Omental fat pad (tissue), 4 donors: Measurements from ENCODE around the gene TAS1R1. TPM values are rescaled to one million over a fixed set of nuclear protein-coding genes. Genes with fewer than 3 reads are reported as not detected.

Source experiments
- ATAC-seq: fragments of 150-250 bp; one replicate; pipeline ENCODE4 v1.9.1; 2016; ENCODE audit warnings: mild to moderate bottlenecking, moderate library complexity; ENCODE audit not compliant: low FRiP score
- DNase-seq: peaks from one replicate; pipeline ENCODE4 v3.0.0-alpha.2; 2019; ENCODE audit warnings: low spot score
- total RNA-seq, 4 donors: library from RNA; depleted of rRNA; stranded (reverse); fragments of >200 nt; gene quantifications; one replicate each; pipeline ENCODE4 v1.1.0, GENCODE V29; 2016
- TF ChIP-seq, protein P1 (sequence below), 3 donors: fragments of 450-650 bp; IDR thresholded peaks; one replicate each; pipeline ENCODE4 v1.5.1; 2016 to 2017; ENCODE audit warnings: antibody characterized with exemption in 3 of 3, mild to moderate bottlenecking in 3 of 3, moderate library complexity in 2 of 3

The TAS1R1 gene
- total RNA-seq, 4 donors from 2014 or later: 0.19 TPM; not detected in 3

DNA sequence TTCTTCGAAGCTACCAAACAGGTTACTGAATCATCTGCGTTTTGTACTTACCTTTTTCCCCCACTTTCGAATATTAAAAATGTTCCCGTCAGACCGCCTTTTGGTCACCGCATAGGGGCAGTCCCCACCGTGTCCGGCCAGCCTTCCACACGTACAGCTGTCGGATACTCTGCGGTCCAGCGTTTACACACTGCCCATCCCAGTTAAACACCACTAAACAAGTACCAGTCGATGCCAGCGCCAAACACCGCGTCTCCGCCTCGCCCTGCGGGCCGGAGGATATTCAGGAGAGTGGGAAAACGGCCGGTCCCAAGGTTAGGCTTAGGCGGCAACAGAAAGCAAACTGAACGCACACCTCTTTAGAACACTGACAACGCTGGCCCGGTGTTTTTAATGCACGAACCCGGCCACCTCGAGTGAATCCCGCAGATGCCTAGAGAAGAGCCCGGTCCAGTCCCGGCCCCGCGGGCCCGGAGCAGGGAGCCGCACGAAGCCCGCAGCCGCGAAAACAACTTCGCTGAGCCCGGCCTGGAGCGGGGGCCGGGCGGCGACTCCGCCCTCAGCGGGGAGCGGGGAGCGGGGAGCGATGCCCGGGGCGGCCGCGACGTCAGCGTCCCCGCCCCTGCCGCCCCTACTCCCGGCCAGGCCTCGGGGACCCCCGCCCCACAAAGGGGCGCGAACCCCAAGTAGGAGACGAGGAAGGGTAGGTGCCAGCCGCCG, 57.7 kb downstream of the TAS1R1 start:
- TF ChIP-seq, protein P1, sequence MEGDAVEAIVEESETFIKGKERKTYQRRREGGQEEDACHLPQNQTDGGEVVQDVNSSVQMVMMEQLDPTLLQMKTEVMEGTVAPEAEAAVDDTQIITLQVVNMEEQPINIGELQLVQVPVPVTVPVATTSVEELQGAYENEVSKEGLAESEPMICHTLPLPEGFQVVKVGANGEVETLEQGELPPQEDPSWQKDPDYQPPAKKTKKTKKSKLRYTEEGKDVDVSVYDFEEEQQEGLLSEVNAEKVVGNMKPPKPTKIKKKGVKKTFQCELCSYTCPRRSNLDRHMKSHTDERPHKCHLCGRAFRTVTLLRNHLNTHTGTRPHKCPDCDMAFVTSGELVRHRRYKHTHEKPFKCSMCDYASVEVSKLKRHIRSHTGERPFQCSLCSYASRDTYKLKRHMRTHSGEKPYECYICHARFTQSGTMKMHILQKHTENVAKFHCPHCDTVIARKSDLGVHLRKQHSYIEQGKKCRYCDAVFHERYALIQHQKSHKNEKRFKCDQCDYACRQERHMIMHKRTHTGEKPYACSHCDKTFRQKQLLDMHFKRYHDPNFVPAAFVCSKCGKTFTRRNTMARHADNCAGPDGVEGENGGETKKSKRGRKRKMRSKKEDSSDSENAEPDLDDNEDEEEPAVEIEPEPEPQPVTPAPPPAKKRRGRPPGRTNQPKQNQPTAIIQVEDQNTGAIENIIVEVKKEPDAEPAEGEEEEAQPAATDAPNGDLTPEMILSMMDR (IDR thresholded peaks at IDR 0.05): no peak
- DNase-seq (peak; percentile 33), ATAC-seq (peak; percentile 65)

DNA sequence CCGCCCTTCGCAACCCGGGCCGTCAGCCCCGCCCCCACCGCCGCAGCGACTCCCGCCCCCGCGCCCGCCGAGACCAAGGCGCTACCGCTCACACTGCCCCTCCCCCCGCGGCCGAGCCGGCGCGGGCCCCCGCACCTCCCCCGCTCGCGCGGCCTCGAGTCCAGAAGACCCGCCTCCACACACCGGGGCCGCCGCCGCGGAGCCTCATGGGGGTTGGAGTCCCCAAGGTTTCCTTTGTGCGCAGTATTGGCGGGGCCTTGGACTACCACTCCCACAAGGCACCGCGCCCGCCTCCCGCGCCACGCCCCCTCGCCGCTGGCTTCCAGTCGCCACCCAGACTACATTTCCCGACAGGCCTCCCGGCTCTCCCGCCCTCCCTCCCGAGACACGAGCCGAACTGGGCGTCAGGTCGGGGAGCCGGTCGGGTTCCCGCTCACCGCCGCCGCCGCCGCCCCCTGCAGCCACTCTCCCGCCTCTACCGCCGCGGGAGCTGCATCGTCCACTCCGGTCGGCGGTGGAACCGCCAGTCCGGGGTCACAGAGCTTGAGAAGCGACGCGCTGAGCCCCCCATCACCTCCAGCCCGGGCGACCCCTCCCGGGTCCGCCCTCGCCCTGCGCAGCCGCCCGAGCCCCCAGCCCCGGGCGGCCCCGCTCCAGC, 58.4 kb downstream of the TAS1R1 start, which contains the start of gene PHF13:
Gene PHF13, plus strand, starts transcription at position 371 of the 658 bp plus-strand sequence. CDS start 336 bp downstream, outside the sequence.
- peak; percentile 96 for DNase-seq
- peak; percentile 97 for ATAC-seq
- TF ChIP-seq, protein P1 (IDR thresholded peaks at IDR 0.05): no peak

DNA sequence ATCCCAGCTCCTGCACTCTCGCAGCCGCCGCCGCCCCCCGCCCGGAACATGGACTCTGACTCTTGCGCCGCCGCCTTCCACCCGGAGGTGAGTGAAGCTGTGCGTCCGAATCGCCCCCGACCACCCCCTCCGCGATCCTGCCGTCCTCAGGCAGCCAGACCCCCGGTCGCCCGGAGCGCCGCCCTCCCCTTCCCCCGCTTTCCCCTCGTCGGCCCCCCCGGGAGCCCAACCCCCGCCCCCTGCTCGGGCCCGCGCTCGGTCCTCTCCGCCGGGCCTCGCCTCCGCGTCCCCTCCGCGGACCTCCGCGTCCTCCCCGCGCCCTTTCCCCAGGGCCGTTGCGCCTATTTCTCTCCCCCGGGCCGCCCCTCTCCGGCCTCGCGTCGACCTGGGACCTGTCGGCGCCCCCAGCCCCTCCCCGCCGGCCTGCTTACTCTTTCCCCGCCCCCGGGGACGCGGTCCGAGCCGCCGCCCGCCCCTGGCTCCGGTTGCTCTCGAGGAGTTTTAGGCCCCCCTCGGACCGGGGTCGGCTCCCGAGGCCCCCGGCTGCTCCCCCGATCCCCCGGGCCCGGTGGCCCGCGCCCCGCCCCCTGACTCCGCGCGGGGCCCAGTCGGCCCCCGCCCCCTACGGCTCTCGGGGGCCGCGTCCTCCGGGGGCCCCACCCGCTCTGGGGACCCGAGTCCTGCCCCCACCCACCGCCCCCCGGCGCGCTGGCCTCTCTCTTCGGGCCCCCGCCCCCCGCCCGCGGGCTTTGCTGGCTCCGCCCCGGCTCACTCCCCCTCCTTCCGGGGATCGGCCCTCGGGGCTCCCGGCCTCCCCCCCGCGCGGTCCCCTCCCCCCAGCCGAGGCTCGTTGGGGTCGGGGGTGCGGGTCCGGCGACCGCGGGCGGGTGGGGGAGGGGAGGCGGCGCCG, 59.2 kb downstream of the TAS1R1 start:
- peak; percentile 17 for ATAC-seq
- TF ChIP-seq, protein P1 (IDR thresholded peaks at IDR 0.05): no peak
- DNase-seq: no peak

DNA sequence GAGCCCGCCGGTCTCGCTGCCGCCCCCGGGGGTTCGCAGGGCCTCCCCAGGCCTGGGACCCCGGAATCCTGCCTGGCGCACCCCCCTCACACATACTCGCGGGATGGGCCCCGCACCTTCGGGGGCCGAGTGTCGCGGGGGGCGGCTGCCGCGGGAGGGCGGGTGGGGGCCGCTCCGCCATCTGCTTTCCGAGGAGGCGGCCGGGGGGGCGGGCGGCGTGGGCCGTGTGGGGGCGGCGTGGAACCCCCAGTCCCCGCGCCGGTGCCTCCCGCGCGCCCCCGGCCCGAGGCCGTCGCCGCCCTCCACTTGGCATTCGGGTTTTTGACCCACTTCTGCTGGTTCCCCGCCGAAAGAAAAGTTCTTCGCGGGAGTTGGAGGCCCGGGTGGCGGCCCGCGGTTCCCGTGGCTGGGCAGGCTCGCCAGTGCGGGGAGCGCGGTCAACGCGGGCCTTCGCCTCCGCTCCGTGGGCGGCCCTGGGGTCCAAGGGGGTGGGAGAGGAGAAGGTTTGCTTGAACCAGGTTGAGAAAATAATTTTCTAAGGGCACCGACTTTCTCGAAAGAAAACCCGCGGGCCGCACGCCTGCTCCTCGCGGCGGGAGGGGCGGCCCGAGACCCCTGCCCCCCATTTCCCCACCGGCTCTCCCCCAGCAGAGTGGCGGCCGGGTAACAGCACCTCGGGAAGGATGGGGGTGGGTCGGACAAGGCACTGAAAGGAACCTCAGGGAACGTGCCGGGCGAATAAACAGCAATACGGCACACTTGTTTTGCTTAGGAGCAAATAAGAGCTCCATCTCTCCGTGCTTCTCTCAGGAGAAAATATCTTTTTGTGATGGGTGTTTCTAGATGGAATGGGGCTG, 60.0 kb downstream of the TAS1R1 start:
- DNase-seq: no peak
- ATAC-seq: no peak
- TF ChIP-seq, protein P1 (IDR thresholded peaks at IDR 0.05): no peak

DNA sequence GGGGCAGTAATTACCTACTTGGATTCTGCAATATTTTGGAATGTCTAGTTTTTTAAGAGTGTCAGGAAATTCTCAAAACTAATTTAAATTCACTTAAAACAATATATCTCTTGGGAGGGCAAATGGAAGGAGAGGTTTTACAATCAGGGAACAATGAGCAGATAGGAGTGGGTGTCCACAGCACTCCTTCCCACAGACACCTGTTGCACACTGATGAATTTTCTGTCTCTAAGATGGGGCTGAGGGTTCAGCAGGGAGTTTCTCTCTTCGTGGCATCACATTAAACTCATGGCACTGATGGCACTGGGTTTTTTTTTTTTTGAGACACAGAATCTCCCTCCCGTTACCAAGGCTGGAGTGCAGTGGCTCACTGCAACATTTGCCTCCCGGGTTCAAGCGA, 63.9 kb downstream of the TAS1R1 start:
- TF ChIP-seq, protein P1 (IDR thresholded peaks at IDR 0.05): no peak
- no peak for DNase-seq
- ATAC-seq: no peak
